ENCODE measurements around the gene UBE2J2.
"Not testable (repeated sequence)": the region's sequence is repeated elsewhere in the genome, so short reads cannot be mapped to it uniquely, and the experiment has no call there.

UBE2J2 gene

DNA sequence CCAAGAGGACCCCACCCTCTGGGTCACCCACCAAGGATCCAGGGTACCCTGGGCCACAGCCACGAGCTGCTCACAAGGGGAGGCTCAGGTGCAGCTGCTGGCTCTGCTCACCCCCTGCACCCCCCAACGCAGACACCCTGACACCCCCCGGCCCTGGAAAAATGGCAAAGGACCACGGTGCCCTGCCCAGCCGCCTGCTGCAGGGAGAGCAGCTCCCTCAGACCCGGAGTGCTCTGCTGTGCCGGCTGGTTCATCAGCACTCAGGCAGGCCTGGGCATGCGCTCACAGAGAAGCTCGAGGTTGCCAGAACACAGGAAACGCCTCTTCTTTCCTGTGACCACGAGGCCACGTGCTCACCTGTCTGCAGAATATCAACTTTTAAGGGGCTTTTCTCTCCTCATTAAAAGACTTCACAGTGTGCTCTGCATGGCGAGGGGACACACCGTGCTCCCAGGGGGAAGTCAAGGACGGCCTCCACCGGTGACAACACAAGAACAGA lies 22.8 kb downstream of the UBE2J2 start:
- TF ChIP-seq, protein P1, sequence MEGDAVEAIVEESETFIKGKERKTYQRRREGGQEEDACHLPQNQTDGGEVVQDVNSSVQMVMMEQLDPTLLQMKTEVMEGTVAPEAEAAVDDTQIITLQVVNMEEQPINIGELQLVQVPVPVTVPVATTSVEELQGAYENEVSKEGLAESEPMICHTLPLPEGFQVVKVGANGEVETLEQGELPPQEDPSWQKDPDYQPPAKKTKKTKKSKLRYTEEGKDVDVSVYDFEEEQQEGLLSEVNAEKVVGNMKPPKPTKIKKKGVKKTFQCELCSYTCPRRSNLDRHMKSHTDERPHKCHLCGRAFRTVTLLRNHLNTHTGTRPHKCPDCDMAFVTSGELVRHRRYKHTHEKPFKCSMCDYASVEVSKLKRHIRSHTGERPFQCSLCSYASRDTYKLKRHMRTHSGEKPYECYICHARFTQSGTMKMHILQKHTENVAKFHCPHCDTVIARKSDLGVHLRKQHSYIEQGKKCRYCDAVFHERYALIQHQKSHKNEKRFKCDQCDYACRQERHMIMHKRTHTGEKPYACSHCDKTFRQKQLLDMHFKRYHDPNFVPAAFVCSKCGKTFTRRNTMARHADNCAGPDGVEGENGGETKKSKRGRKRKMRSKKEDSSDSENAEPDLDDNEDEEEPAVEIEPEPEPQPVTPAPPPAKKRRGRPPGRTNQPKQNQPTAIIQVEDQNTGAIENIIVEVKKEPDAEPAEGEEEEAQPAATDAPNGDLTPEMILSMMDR (conservative IDR thresholded peaks at IDR 0.05) = no peak
- H3K27ac ChIP-seq = peak overlapping the region; percentile 18; the same call in 1 of the 2 replicates

GRCh38 chr1:1248009-1248913 lies 25.4 kb downstream of the UBE2J2 start:
- H3K27ac ChIP-seq = not testable (repeated sequence)

GRCh38 chr1:1247341-1247913 lies 26.2 kb downstream of the UBE2J2 start:
- H3K27ac ChIP-seq = no peak overlapping the region
- TF ChIP-seq, protein P1 (conservative IDR thresholded peaks at IDR 0.05) = no peak

DNA sequence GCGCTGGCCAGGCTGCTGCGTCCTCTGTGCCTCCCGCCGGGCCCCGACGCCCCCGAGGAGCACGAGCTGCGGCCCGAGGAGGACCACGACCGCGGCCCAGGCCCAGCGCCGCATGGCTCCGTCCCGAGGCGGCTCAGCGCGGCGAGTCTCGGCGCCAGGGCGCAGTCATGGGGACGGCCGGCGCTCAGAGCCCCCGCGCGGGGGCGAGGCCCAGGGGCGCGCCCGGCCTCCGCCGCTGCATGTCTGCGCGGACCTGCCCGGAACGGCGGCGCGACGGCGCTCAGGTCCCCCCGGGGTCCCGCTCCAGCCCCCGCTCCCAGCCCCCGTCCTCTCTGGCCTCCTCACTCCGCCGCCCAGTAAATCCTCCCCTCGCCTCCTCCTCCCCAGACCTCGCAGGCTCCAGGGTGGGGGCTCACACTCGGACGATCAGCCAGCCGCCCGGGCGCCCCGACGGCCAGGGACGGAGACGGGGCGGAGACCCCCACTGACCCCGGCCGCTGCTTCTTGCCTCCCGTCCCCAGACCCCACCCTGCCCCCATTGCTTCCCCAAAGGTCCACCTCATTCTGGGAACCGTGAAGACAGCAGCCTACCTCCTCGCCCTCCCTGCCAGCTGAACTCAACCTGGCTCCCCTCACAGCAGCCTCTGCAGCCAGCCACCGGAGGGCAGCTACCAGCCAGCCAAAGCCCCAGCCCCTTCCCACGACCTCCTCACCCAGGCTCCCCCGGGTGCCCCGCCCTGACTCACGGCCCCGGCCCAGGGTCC lies 26.9 kb downstream of the UBE2J2 start, which contains the start of gene C1QTNF12:
C1QTNF12 (minus strand) TSS at position 146 of the 764 bp plus-strand sequence; CDS start at position 114, 32 bp downstream.
- TF ChIP-seq, protein P1 (conservative IDR thresholded peaks at IDR 0.05) = no peak
- no peak within 1 kb of the TSS for H3K27ac ChIP-seq

- TF ChIP-seq, protein P1 (conservative IDR thresholded peaks at IDR 0.05) = no peak
- no peak overlapping the region for H3K27ac ChIP-seq
Observed at GRCh38 chr1:1245817-1246576, 27.7 kb downstream of the UBE2J2 start.

- H3K27ac ChIP-seq = no peak overlapping the region
- TF ChIP-seq, protein P1 (conservative IDR thresholded peaks at IDR 0.05) = no peak
Observed at GRCh38 chr1:1245178-1245816, 28.4 kb downstream of the UBE2J2 start.
